ENCODE measurements around the gene NOVA1. TPM values are rescaled to one million over a fixed set of nuclear protein-coding genes. Genes with fewer than 3 reads are reported as not detected.

The NOVA1 gene
- total RNA-seq, 4 donors from 2014 or later, result 0.91 to 1.9 (median 1.1) TPM; not detected in 1

DNA sequence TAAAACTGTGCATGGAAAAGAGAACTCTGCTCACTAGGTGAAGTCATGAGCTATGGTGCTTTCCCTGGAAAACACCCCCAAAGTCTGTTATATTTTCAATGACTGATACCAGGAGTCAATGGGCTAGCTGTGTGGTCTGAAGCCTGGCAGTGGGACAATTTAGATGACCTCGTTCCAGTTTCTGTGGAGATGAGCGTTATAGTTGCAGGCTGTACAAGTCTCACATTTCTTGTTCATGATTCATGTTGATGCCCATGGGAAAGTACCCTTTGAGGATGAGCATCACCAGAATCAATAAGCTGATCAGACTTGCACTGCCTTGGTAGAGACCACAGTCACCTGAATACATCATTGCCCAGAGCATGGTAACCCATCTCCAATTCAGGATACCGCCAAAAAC, 70.7 kb downstream of the NOVA1 start:
- intact Hi-C loops (cut with DNase I), result no loop called here
- H3K4me3 ChIP-seq, result no peak overlapping the region
- H3K27me3 ChIP-seq, result no peaks in the 10 kb centered on the region
- no peak for TF ChIP-seq POLR2A (IDR thresholded peaks at IDR 0.05)
- TF ChIP-seq, protein P1, sequence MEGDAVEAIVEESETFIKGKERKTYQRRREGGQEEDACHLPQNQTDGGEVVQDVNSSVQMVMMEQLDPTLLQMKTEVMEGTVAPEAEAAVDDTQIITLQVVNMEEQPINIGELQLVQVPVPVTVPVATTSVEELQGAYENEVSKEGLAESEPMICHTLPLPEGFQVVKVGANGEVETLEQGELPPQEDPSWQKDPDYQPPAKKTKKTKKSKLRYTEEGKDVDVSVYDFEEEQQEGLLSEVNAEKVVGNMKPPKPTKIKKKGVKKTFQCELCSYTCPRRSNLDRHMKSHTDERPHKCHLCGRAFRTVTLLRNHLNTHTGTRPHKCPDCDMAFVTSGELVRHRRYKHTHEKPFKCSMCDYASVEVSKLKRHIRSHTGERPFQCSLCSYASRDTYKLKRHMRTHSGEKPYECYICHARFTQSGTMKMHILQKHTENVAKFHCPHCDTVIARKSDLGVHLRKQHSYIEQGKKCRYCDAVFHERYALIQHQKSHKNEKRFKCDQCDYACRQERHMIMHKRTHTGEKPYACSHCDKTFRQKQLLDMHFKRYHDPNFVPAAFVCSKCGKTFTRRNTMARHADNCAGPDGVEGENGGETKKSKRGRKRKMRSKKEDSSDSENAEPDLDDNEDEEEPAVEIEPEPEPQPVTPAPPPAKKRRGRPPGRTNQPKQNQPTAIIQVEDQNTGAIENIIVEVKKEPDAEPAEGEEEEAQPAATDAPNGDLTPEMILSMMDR (IDR thresholded peaks at IDR 0.05), result no peak
- 47 to 74% methylated on average over 3 of the region's 3 CpGs for WGBS, 2 donors
- no peaks in the 10 kb centered on the region for H3K4me1 ChIP-seq
- DNase-seq, result no peak
- no peaks in the 10 kb centered on the region for H3K9me3 ChIP-seq
- no peaks in the 10 kb centered on the region for H3K36me3 ChIP-seq
- H3K27ac ChIP-seq, result no peak overlapping the region

DNA sequence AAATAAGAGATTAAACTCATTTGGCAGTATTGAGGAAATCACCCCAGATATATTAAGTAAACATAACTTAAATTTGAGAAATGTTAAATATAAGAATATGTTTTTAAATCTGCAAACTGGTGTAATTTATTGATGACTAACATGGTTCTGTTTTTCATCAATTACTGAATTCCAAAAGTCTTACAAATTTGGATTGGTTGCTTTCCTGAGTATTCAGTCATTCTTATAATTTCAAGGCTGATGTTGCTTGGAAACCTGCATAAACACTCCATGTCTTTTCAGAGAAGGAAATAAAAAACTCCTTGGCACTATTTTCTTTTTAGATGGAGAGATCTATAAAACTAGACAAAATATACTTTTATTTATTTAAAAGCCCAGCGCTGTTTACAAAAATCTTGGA, 71.7 kb downstream of the NOVA1 start:
- no peaks in the 10 kb centered on the region for H3K9me3 ChIP-seq
- TF ChIP-seq POLR2A (IDR thresholded peaks at IDR 0.05), result no peak
- TF ChIP-seq, protein P1 (IDR thresholded peaks at IDR 0.05), result no peak
- H3K27ac ChIP-seq, result no peak overlapping the region
- no peak overlapping the region for H3K4me3 ChIP-seq
- intact Hi-C loops (cut with DNase I), result no loop called here
- H3K36me3 ChIP-seq, result no peaks in the 10 kb centered on the region
- DNase-seq, result no peak
- no peaks in the 10 kb centered on the region for H3K27me3 ChIP-seq
- no peaks in the 10 kb centered on the region for H3K4me1 ChIP-seq
- 87 to 88% methylated on average over 1 of the region's 1 CpG for WGBS, 2 donors

DNA sequence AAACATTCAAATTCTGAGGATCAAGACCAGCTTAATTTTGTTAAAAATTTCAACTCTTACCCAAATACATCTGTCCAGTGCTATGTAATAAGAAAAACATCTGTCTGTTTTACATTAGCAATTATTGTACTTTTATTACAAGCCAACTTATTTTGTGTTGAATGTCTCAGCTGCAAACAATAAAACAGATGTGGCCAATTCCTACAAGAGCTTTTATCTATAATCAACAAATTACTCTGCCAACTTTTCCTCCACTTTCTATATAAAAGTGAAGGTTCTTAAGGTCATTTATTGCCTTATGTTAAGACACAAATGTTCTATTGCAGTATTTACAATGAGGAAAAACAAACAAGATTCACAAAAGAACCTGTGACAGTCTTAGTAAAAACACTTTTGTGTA, 72.7 kb downstream of the NOVA1 start:
- H3K9me3 ChIP-seq, result no peaks in the 10 kb centered on the region
- no peak overlapping the region for H3K27ac ChIP-seq
- H3K36me3 ChIP-seq, result no peaks in the 10 kb centered on the region
- H3K27me3 ChIP-seq, result no peaks in the 10 kb centered on the region
- TF ChIP-seq POLR2A (IDR thresholded peaks at IDR 0.05), result no peak
- TF ChIP-seq, protein P1 (IDR thresholded peaks at IDR 0.05), result no peak
- H3K4me1 ChIP-seq, result no peaks in the 10 kb centered on the region
- intact Hi-C loops (cut with DNase I), result no loop called here
- DNase-seq, result no peak
- no peak overlapping the region for H3K4me3 ChIP-seq

DNA sequence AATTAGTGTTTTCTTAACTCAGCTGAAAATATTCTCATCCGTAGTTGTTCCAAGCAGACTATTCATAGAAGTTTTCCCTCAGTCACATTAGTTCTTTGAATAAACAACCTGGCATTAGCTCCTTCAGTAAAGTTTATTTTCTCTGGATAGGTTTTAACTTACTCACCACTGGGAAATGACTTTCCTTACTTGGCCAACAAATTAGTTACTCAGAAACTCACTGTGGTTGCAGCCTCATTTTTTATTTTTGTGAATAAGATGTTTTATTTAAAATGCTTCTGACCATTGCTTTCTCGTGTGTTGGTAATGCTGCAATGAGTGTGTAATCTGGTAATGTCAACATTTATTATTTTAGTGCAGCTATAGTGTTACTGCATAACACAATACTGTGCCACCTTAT, 74.9 kb downstream of the NOVA1 start:
- no peaks in the 10 kb centered on the region for H3K4me1 ChIP-seq
- no peak overlapping the region for H3K27ac ChIP-seq
- no peak for DNase-seq
- H3K36me3 ChIP-seq, result no peaks in the 10 kb centered on the region
- H3K4me3 ChIP-seq, result no peak overlapping the region
- intact Hi-C loops (cut with DNase I), result no loop called here
- WGBS, 2 donors, result 35 to 60% methylated on average over 2 of the region's 2 CpGs
- no peaks in the 10 kb centered on the region for H3K9me3 ChIP-seq
- TF ChIP-seq, protein P1 (IDR thresholded peaks at IDR 0.05), result no peak
- no peak for TF ChIP-seq POLR2A (IDR thresholded peaks at IDR 0.05)
- H3K27me3 ChIP-seq, result no peaks in the 10 kb centered on the region

DNA sequence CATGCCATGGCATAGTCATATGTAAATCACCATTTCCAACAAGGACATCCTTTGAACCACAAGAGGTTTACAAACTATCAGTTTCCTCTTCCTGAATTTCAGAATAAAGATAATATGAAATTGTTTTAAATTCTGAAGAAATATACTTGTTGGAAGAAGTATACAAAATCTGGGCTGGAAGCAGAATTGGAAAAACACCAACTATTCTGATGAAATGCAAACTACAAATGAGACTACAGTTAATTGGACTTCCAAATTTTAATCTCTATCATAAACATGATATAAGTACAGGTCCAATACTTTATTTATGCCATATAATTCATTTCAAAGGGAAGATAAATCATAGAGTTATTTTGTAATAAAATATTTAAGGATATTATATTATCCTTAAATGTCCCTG, 80.1 kb downstream of the NOVA1 start:
- no peak overlapping the region for H3K4me3 ChIP-seq
- no peak for DNase-seq
- TF ChIP-seq POLR2A (IDR thresholded peaks at IDR 0.05), result no peak
- TF ChIP-seq, protein P1 (IDR thresholded peaks at IDR 0.05), result no peak
- H3K4me1 ChIP-seq, result no peaks in the 10 kb centered on the region
- H3K27me3 ChIP-seq, result no peaks in the 10 kb centered on the region
- H3K36me3 ChIP-seq, result no peaks in the 10 kb centered on the region
- no peaks in the 10 kb centered on the region for H3K9me3 ChIP-seq
- H3K27ac ChIP-seq, result no peak overlapping the region
- intact Hi-C loops (cut with DNase I), result no loop called here

Measured in esophagus squamous epithelium (tissue), 5 donors.